IMR-90 (cell line): ENCODE measurements around the gene LELP1. TPM values are rescaled to one million over a fixed set of nuclear protein-coding genes. Genes with fewer than 3 reads are reported as not detected.

Source experiments
- ATAC-seq: fragments of 200-7000 bp; cut with Tn5 transposase; 2 replicates; pipeline ENCODE4 v1.9.1; 2020; ENCODE audit warnings: low read depth, mild to moderate bottlenecking, moderate library complexity
- BruUV-seq: library from RNA; stranded (reverse); fragments of 400-500 nt; replicated peaks from 2 replicates; lab custom pipeline; 2021; lab: Mats Ljungman, UMichigan
- CTCF ChIA-PET: fragments of 300-600 bp; formaldehyde crosslinking; extraction: SDS; loops from one replicate; lab custom pipeline; 2021; ENCODE audit warnings: antibody characterized with exemption; lab: Yijun Ruan, JAX
- POLR2A ChIA-PET: fragments of 300-600 bp; sonication (Branson Sonifier 250); formaldehyde crosslinking; loops from one replicate; lab custom pipeline; 2022; ENCODE audit warnings: antibody characterized with exemption; ENCODE audit not compliant: unreplicated experiment; lab: Charles Lee
- DNase-seq: peaks from one replicate; pipeline ENCODE4 v3.0.0; 2013
- H2AFZ ChIP-seq: replicated peaks from 2 replicates; pipeline ENCODE3; 2013; ENCODE audit warnings: low read length, mild to moderate bottlenecking; ENCODE audit not compliant: poor library complexity
- H2AK5ac ChIP-seq: 2 replicates; pipeline ENCODE4 v1.6.1; 2013; ENCODE audit warnings: low read depth, low read length, inconsistent platforms
- H2AK9ac ChIP-seq: replicated peaks from 2 replicates; pipeline ENCODE3; 2013; ENCODE audit warnings: mild to moderate bottlenecking, low read depth, low read length, moderate library complexity; ENCODE audit not compliant: poor library complexity
- H2BK120ac ChIP-seq: 2 replicates; pipeline ENCODE4 v1.6.1; 2013; ENCODE audit warnings: low read depth, low read length, inconsistent platforms
- H2BK15ac ChIP-seq: 3 replicates; pipeline ENCODE4 v1.6.1; 2013; ENCODE audit warnings: low read depth, low read length, inconsistent platforms
- H2BK20ac ChIP-seq: 2 replicates; pipeline ENCODE4 v1.6.1; 2013; ENCODE audit warnings: low read depth, mild to moderate bottlenecking, inconsistent platforms, low read length, moderate library complexity
- H2BK5ac ChIP-seq: 2 replicates; pipeline ENCODE4 v1.6.1; 2013; ENCODE audit warnings: mild to moderate bottlenecking, low read depth, low read length, inconsistent platforms; ENCODE audit not compliant: poor library complexity, severe bottlenecking
- H3K14ac ChIP-seq: replicated peaks from 2 replicates; pipeline ENCODE4 v1.6.1; 2013; ENCODE audit warnings: low read depth, low read length, inconsistent platforms
- H3K18ac ChIP-seq: 2 replicates; pipeline ENCODE4 v1.6.1; 2013; ENCODE audit warnings: low read depth, low read length, control low read depth
- H3K23ac ChIP-seq: 2 replicates; pipeline ENCODE4 v1.6.1; 2013; ENCODE audit warnings: low read depth, low read length, inconsistent platforms
- H3K27ac ChIP-seq: 2 replicates; pipeline ENCODE4 v1.5.1; 2013; ENCODE audit warnings: mild to moderate bottlenecking, control low read depth, low read length; ENCODE audit not compliant: insufficient read depth
- H3K27me3 ChIP-seq: 2 replicates; pipeline ENCODE4 v1.6.1; 2013; ENCODE audit warnings: low read length; ENCODE audit not compliant: control insufficient read depth, insufficient read depth
- H3K36me3 ChIP-seq: 2 replicates; pipeline ENCODE4 v1.6.1; 2013; ENCODE audit warnings: low read length, mixed read lengths; ENCODE audit not compliant: control insufficient read depth, insufficient read depth
- H3K4ac ChIP-seq: 2 replicates; pipeline ENCODE4 v1.6.1; 2013; ENCODE audit warnings: low read depth, low read length, inconsistent platforms
- H3K4me1 ChIP-seq: 2 replicates; pipeline ENCODE4 v1.6.1; 2013; ENCODE audit warnings: low read length, mixed read lengths; ENCODE audit not compliant: control insufficient read depth, insufficient read depth
- H3K4me2 ChIP-seq: 2 replicates; pipeline ENCODE4 v1.6.1; 2013; ENCODE audit warnings: low read depth, mild to moderate bottlenecking, control low read depth, low read length, moderate library complexity
- H3K4me3 ChIP-seq: 2 replicates; pipeline ENCODE4 v1.5.1; 2013; ENCODE audit warnings: low read depth, mild to moderate bottlenecking, control low read depth, low read length, moderate library complexity; ENCODE audit not compliant: insufficient read depth
- H3K56ac ChIP-seq: 2 replicates; pipeline ENCODE4 v1.6.1; 2013; ENCODE audit warnings: low read length, inconsistent platforms; ENCODE audit not compliant: insufficient read depth; ENCODE audit errors: extremely low read depth
- H3K79me1 ChIP-seq, 2 experiments: 2 replicates each; pipeline ENCODE4 v1.6.1; 2013; ENCODE audit warnings: low read length in 2 of 2, inconsistent platforms in 1 of 2, low read depth in 1 of 2
- H3K9ac ChIP-seq: 2 replicates; pipeline ENCODE4 v1.6.1; 2013; ENCODE audit warnings: low read depth, low read length, control low read depth
- H3K9me1 ChIP-seq: 2 replicates; pipeline ENCODE4 v1.6.1; 2013; ENCODE audit warnings: low read length, inconsistent platforms; ENCODE audit not compliant: insufficient read depth
- H3K9me3 ChIP-seq: 2 replicates; pipeline ENCODE4 v1.6.1; 2013; ENCODE audit warnings: low read length; ENCODE audit not compliant: control insufficient read depth, insufficient read depth
- H4K20me1 ChIP-seq: 2 replicates; pipeline ENCODE4 v1.6.1; 2013; ENCODE audit warnings: low read length, inconsistent platforms; ENCODE audit not compliant: insufficient read depth
- H4K5ac ChIP-seq: 2 replicates; pipeline ENCODE4 v1.6.1; 2013; ENCODE audit warnings: mild to moderate bottlenecking, low read depth, low read length, control low read depth
- H4K8ac ChIP-seq, 2 experiments: 2 replicates each; pipeline ENCODE4 v1.6.1; 2013; ENCODE audit warnings: low read depth in 2 of 2, low read length in 2 of 2, control low read depth in 1 of 2, inconsistent platforms in 1 of 2
- H4K91ac ChIP-seq: 2 replicates; pipeline ENCODE4 v1.6.1; 2013; ENCODE audit warnings: low read depth, low read length, inconsistent platforms; ENCODE audit not compliant: insufficient read depth
- ELK1 ChIP-seq: fragments of 150-350 bp; IDR thresholded peaks from 2 replicates; pipeline ENCODE4 v1.6.1; 2016; ENCODE audit warnings: low read depth, mild to moderate bottlenecking, low read length, moderate library complexity, borderline replicate concordance
- FOS ChIP-seq: fragments of 150-350 bp; IDR thresholded peaks from 2 replicates; pipeline ENCODE4 v1.6.1; 2016; ENCODE audit warnings: low read depth, low read length
- MAZ ChIP-seq: IDR thresholded peaks from 2 replicates; pipeline ENCODE4 v1.6.1; 2012; ENCODE audit warnings: low read depth, mild to moderate bottlenecking, low read length, improper control_type of control experiment, moderate library complexity, borderline replicate concordance
- NFE2L2 ChIP-seq: fragments of 150-350 bp; IDR thresholded peaks from 2 replicates; pipeline ENCODE4 v1.6.1; 2016; ENCODE audit warnings: low read depth, mild to moderate bottlenecking, low read length
- RCOR1 ChIP-seq: IDR thresholded peaks from 2 replicates; pipeline ENCODE4 v1.6.1; 2012; ENCODE audit warnings: mild to moderate bottlenecking, low read length, improper control_type of control experiment; ENCODE audit not compliant: insufficient replicate concordance
- SMC3 ChIP-seq: fragments of 150-350 bp; IDR thresholded peaks from 2 replicates; pipeline ENCODE4 v1.6.1; 2016; ENCODE audit warnings: low read depth, mild to moderate bottlenecking, antibody characterized with exemption, low read length, moderate library complexity
- WGBS, 2 experiments: methylation state at CpG; one replicate each; pipeline versions ENCODE4 v1.1.5 to v1.1.7; 2013; ENCODE audit warnings: missing lambda C conversion rate in 2 of 2; ENCODE audit not compliant: insufficient read length in 1 of 2; ENCODE audit errors: extremely low coverage in 2 of 2; 5-methylcytosine and 5-hydroxymethylcytosine counted together
- dilution Hi-C: fragments of 300-500 bp; cut with HindIII; formaldehyde crosslinking; loops from one replicate; pipeline ENCODE4 v1.14.3; 2018; ENCODE audit warnings: low sequenced_read_pairs; ENCODE audit not compliant: unreplicated experiment
- in situ Hi-C: fragments of 300-500 bp; cut with MboI; formaldehyde crosslinking; loops from 3 replicates; pipeline ENCODE4 v1.14.3; 2019; ENCODE audit warnings: low sequenced_read_pairs, inconsistent platforms, mixed read lengths
- intact Hi-C: fragments of 100-400 bp; cut with micrococcal nuclease; formaldehyde crosslinking; loops from 2 replicates; pipeline ENCODE4 v1.10.0; 2022
- polyA plus RNA-seq, 3 experiments: library from polyadenylated mRNA; depleted of rRNA; stranded (reverse); fragments of >200 nt; gene quantifications; 2 replicates each; pipeline ENCODE4 v1.2.3, GENCODE V29; 2012; ENCODE audit warnings: low replicate concordance in 1 of 3
- total RNA-seq: library from RNA; depleted of rRNA; stranded (reverse); fragments of >200 nt; gene quantifications from 2 replicates; pipeline ENCODE4 v1.2.3, GENCODE V29; 2012

LELP1 gene
- total and polyA plus RNA-seq, 2 of the 4 experiments (the other 2 are of a cell fraction), result not detected

GRCh38 chr1:153206631-153207030 lies 3.4 kb downstream of the LELP1 start:
- Histone ChIP-seq H2BK5ac (no peak overlapping the region), H3K27me3 (no peaks in the 10 kb centered on the region)
- in situ Hi-C loops, result loop anchor here (25.0 kb wide), 1 partner anchor 544 kb away; the partner anchor contains the start of gene LCE2D

More at GRCh38 chr1:153206631-153207030, 3.4 kb downstream of the LELP1 start:
- no peak overlapping the region for H2AK9ac ChIP-seq
- no peaks in the 10 kb centered on the region for H3K36me3 ChIP-seq
- no peaks in the 10 kb centered on the region for H3K9me3 ChIP-seq
- H2AFZ ChIP-seq, result no peak overlapping the region
- H3K14ac ChIP-seq, result no peak overlapping the region
- no peak overlapping the region for H4K5ac ChIP-seq
- no peaks in the 10 kb centered on the region for H4K20me1 ChIP-seq
- H3K9ac ChIP-seq, result no peak overlapping the region
- no peak overlapping the region for H3K23ac ChIP-seq
- H3K4me2 ChIP-seq, result no peak overlapping the region
- H2BK120ac ChIP-seq, result no peak overlapping the region
- H3K18ac ChIP-seq, result no peak overlapping the region
- no peak overlapping the region for H3K4ac ChIP-seq
- CTCF ChIA-PET, result no interaction called here
- POLR2A ChIA-PET, result no interaction called here
- WGBS, 2 experiments, result no CpG with 5 or more reads among the region's 9 CpGs
- TF ChIP-seq MAZ, result no peak
- TF ChIP-seq SMC3, result no peak
- TF ChIP-seq ELK1, result no peak
- TF ChIP-seq RCOR1, result no peak
- no peak for TF ChIP-seq FOS
- no peak for TF ChIP-seq NFE2L2
- no peak overlapping the region for H2BK15ac ChIP-seq
- no peaks in the 10 kb centered on the region for H3K9me1 ChIP-seq
- DNase-seq, result no peak
- BruUV-seq, result no TSS peak
- no peak overlapping the region for H2AK5ac ChIP-seq
- no peak overlapping the region for H3K27ac ChIP-seq
- no peak overlapping the region for H3K4me3 ChIP-seq
- intact Hi-C loops, result no loop called here
- no peak overlapping the region for H3K56ac ChIP-seq
- dilution Hi-C loops, result no loop called here
- no peak overlapping the region for H4K91ac ChIP-seq
- H2BK20ac ChIP-seq, result no peak overlapping the region
- H3K79me1 ChIP-seq, result no peaks in the 10 kb centered on the region
- H3K4me1 ChIP-seq, result no peaks in the 10 kb centered on the region
- ATAC-seq, result no peak
- no peak overlapping the region for H4K8ac ChIP-seq
